ENCODE results near the gene PATL2.
"Not testable (repeated sequence)": the region's sequence is repeated elsewhere in the genome, so short reads cannot be mapped to it uniquely, and the experiment has no call there.

The PATL2 gene

DNA sequence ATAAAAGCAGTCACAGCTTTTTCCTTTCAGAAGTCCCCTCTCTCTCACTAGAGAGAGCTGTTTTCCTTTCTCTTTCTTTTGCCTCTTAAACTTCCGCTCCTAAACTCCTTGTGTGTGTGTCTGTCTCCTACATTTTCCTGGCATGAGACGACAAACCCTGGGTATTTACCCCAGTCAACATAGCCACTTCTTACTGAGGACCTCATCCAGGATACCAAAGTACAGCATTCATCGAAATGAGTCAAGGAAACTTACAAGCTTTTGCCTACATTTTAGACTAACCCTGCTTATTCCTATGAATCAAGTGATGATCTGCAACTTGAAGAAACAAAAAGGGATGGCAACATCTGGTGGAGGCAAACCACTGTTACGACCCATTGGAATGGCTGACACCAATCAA is 16.7 kb downstream of the PATL2 start:
- H3K27ac ChIP-seq (replicated peaks) = no peak overlapping the region
- TF ChIP-seq GABPA (IDR thresholded peaks at IDR 0.05; ENCODE audit: low read depth) = no peak
- TF ChIP-seq, protein P1, sequence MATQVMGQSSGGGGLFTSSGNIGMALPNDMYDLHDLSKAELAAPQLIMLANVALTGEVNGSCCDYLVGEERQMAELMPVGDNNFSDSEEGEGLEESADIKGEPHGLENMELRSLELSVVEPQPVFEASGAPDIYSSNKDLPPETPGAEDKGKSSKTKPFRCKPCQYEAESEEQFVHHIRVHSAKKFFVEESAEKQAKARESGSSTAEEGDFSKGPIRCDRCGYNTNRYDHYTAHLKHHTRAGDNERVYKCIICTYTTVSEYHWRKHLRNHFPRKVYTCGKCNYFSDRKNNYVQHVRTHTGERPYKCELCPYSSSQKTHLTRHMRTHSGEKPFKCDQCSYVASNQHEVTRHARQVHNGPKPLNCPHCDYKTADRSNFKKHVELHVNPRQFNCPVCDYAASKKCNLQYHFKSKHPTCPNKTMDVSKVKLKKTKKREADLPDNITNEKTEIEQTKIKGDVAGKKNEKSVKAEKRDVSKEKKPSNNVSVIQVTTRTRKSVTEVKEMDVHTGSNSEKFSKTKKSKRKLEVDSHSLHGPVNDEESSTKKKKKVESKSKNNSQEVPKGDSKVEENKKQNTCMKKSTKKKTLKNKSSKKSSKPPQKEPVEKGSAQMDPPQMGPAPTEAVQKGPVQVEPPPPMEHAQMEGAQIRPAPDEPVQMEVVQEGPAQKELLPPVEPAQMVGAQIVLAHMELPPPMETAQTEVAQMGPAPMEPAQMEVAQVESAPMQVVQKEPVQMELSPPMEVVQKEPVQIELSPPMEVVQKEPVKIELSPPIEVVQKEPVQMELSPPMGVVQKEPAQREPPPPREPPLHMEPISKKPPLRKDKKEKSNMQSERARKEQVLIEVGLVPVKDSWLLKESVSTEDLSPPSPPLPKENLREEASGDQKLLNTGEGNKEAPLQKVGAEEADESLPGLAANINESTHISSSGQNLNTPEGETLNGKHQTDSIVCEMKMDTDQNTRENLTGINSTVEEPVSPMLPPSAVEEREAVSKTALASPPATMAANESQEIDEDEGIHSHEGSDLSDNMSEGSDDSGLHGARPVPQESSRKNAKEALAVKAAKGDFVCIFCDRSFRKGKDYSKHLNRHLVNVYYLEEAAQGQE (IDR thresholded peaks at IDR 0.05; ENCODE audit: insufficient replicate concordance, low read depth) = no peak
- no peak for TF ChIP-seq SPI1 (IDR thresholded peaks at IDR 0.05; ENCODE audit: borderline replicate concordance, low read depth)
- TF ChIP-seq, protein P2, sequence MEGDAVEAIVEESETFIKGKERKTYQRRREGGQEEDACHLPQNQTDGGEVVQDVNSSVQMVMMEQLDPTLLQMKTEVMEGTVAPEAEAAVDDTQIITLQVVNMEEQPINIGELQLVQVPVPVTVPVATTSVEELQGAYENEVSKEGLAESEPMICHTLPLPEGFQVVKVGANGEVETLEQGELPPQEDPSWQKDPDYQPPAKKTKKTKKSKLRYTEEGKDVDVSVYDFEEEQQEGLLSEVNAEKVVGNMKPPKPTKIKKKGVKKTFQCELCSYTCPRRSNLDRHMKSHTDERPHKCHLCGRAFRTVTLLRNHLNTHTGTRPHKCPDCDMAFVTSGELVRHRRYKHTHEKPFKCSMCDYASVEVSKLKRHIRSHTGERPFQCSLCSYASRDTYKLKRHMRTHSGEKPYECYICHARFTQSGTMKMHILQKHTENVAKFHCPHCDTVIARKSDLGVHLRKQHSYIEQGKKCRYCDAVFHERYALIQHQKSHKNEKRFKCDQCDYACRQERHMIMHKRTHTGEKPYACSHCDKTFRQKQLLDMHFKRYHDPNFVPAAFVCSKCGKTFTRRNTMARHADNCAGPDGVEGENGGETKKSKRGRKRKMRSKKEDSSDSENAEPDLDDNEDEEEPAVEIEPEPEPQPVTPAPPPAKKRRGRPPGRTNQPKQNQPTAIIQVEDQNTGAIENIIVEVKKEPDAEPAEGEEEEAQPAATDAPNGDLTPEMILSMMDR (IDR thresholded peaks at IDR 0.05; ENCODE audit: insufficient read depth, low read length) = no peak
- TF ChIP-seq POLR2AphosphoS5 (IDR thresholded peaks at IDR 0.05; ENCODE audit: low read depth) = no peak
- no peaks in the 10 kb centered on the region for H3K27me3 ChIP-seq (ENCODE audit: insufficient read depth, poor library complexity, severe bottlenecking)
- no peak for DNase-seq (ENCODE audit: low read depth in 1 of 2, low spot score in 1 of 2)
- no peak overlapping the region for H3K4me3 ChIP-seq (replicated peaks; ENCODE audit: insufficient read depth, low read length)

DNA sequence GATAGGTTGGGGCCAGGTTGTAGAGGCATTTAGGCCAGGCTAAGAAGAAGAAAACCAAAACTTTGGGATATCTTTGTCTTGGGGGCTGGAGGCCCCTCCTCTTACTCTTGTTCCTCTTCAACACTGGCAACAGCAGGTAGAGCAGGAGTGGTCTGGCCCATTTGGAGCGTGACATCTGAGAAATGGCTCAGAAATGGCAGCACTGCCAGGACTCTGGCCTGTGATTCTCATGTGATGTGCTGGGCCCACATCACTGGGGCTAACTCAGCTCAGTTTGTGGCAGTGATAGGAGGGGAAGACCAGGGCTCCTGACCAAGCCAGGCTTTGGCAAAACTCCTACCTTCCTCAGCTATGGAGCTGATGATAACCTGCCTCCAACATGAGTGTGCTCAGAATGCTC is 18.5 kb downstream of the PATL2 start:
- H3K4me3 ChIP-seq (replicated peaks; ENCODE audit: insufficient read depth, low read length) = no peak overlapping the region
- no peak overlapping the region for H3K27ac ChIP-seq (replicated peaks)
- DNase-seq (ENCODE audit: low read depth in 1 of 2, low spot score in 1 of 2) = no peak
- no peaks in the 10 kb centered on the region for H3K27me3 ChIP-seq (ENCODE audit: insufficient read depth, poor library complexity, severe bottlenecking)
- TF ChIP-seq, protein P2 (IDR thresholded peaks at IDR 0.05; ENCODE audit: insufficient read depth, low read length) = no peak

DNA sequence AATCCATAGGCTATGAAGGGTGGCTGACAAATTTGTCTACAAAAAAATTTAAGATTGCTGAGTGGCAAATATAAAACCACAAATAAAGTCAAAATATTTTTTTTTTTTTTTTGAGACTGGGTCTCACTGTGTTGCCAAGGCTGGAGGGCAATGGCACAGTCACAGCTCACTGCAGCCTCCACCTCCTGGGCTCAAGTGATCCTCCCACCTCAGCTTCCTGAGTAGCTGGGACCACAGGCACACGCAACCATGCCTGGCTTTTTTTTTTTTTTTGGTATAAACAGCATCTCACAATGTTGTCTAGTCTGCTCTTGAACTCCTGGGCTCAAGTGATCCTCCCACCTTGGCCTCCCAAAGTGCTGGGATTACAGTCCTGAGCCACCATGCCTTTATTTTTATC is 20.9 kb downstream of the PATL2 start:
- H3K27ac ChIP-seq (replicated peaks); H3K4me3 ChIP-seq (replicated peaks; ENCODE audit: insufficient read depth, low read length); H3K27me3 ChIP-seq (ENCODE audit: insufficient read depth, poor library complexity, severe bottlenecking); DNase-seq (ENCODE audit: low read depth in 1 of 2, low spot score in 1 of 2): not testable (repeated sequence)

DNA sequence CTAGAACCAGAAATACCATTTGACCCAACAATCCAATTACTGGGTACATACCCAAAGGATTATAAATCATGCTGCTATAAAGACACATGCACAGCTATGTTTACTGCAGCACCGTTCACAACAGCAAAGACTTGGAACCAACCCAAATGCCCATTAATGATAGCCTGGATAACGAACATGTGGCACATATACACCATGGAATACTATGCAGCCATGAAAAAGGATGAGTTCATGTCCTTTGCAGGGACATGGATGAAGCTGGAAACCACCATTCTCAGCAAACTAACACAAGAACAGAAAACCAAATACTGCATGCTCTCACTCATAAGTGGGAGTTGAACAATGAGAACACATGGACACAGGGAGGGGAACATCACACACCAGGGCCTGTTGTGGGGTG is 21.8 kb downstream of the PATL2 start:
- H3K27ac ChIP-seq (replicated peaks); H3K4me3 ChIP-seq (replicated peaks; ENCODE audit: insufficient read depth, low read length); DNase-seq (ENCODE audit: low read depth in 1 of 2, low spot score in 1 of 2); H3K27me3 ChIP-seq (ENCODE audit: insufficient read depth, poor library complexity, severe bottlenecking): not testable (repeated sequence)

DNA sequence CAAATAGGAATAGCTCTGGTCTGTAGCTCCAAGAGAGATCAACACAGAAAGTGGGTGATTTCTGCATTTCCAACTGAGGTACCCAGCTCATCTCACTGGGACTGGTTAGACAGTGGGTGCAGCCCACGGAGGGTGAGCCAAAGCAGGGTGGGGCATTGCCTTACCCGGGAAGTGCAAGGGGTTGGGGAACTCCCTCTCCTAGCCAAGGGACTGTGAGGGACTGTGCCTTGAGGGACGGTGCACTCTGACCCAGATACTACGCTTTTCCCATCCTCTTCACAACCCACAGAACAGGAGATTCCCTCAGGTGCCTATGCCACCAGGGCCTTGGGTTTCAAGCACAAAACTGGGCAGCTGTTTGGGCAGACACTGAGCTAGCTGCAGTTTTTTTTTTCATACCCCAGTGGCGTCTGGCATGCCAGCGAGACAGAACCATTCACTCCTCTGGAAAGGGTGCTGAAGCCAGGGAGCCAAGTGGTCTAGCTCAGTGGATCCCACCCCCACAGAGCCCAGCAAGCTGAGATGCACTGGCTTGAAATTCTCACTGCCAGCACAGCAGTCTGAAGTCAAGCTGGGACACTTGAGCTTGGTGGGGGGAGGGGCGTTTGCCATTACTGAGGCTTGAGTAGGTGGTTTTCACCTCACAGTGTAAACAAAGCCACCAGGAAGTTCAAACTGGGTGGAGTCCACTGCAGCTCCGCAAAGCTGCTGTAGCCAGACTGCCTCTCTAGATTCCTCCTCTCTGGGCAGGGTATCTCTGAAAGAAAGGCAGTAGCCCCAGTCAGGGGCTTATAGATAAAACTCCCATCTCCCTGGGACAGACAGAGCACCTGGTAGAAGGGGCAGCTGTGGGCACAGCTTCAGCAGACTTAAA is 28.1 kb downstream of the PATL2 start:
- H3K27me3 ChIP-seq (ENCODE audit: insufficient read depth, poor library complexity, severe bottlenecking); H3K27ac ChIP-seq (replicated peaks); H3K4me3 ChIP-seq (replicated peaks; ENCODE audit: insufficient read depth, low read length): not testable (repeated sequence)
- peak in 1 of 2 experiments; percentile 59 for DNase-seq (ENCODE audit: low read depth in 1 of 2, low spot score in 1 of 2)

DNA sequence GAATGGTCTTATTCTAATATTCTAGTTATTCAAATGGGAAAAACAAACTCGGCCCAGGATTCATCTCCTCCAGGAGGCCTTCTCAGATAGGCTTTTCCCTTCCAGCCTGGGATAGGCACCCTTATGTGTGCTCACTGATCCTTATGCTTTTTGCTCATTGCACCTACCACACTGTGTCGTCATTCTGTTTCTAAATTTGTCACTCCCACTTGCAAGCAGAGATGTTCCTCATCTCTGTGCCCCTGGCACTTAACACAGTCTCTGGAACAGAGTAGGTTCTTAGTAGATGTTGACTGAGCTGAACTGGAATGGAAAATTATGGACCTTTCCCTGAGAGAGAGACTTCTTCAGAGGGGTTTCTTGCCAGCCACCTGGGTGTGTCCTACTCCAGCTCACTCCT is 28.9 kb downstream of the PATL2 start:
- Histone ChIP-seq H3K4me3 (replicated peaks; ENCODE audit: insufficient read depth, low read length) (no peak overlapping the region), H3K27me3 (ENCODE audit: insufficient read depth, poor library complexity, severe bottlenecking) (no peaks in the 10 kb centered on the region), H3K27ac (replicated peaks) (no peak overlapping the region)
- peak in 1 of 2 experiments; percentile 57 for DNase-seq (ENCODE audit: low read depth in 1 of 2, low spot score in 1 of 2)
- TF ChIP-seq POLR2AphosphoS5 (IDR thresholded peaks at IDR 0.05; ENCODE audit: low read depth) = no peak
- TF ChIP-seq, protein P2 (IDR thresholded peaks at IDR 0.05; ENCODE audit: insufficient read depth, low read length) = no peak
- no peak for TF ChIP-seq GABPA (IDR thresholded peaks at IDR 0.05; ENCODE audit: low read depth)
- TF ChIP-seq SPI1 (IDR thresholded peaks at IDR 0.05; ENCODE audit: borderline replicate concordance, low read depth) = no peak
- TF ChIP-seq, protein P1 (IDR thresholded peaks at IDR 0.05; ENCODE audit: insufficient replicate concordance, low read depth) = no peak
